HG02981 (cell line): ENCODE measurements around the gene DHPS.

Experiments used
- ATAC-seq: cut with Tn5 transposase; IDR thresholded peaks from one replicate; pipeline ENCODE4 v1.9.1; 2021; ENCODE audit warnings: mild to moderate bottlenecking, moderate library complexity; ENCODE audit not compliant: unreplicated experiment

Gene DHPS

GRCh38 chr19:12675940-12676339 is 5.7 kb downstream of the DHPS start:
- no peak for ATAC-seq

GRCh38 chr19:12675399-12675798 is 6.3 kb downstream of the DHPS start:
- no peak for ATAC-seq

GRCh38 chr19:12672744-12673143 is 8.9 kb downstream of the DHPS start:
- ATAC-seq: no peak

- ATAC-seq: no peak
Observed at GRCh38 chr19:12670159-12670928, 11.3 kb downstream of the DHPS start.

GRCh38 chr19:12669270-12670158 is 12.2 kb downstream of the DHPS start:
- no peak for ATAC-seq

- no peak for ATAC-seq
Observed at GRCh38 chr19:12668932-12669269, 12.8 kb downstream of the DHPS start.

GRCh38 chr19:12668346-12668745 is 13.3 kb downstream of the DHPS start:
- ATAC-seq: no peak

- no peak for ATAC-seq
Observed at GRCh38 chr19:12667731-12668302, 13.9 kb downstream of the DHPS start.

GRCh38 chr19:12666265-12667048 is 15.2 kb downstream of the DHPS start, which contains the start of the genes MAN2B1 and WDR83:
Gene MAN2B1, minus strand, starts transcription at chr19:12666742. Its CDS starts 41 bp downstream, at chr19:12666701.
Gene WDR83, plus strand, starts transcription at chr19:12666807. Its CDS starts 2,984 bp downstream, at chr19:12669791.
- ATAC-seq: peak; percentile 44

GRCh38 chr19:12665671-12666264 is 15.9 kb downstream of the DHPS start:
- ATAC-seq: no peak

- ATAC-seq: no peak
Observed at GRCh38 chr19:12665281-12665573, 16.5 kb downstream of the DHPS start.

GRCh38 chr19:12664406-12665280 is 17.0 kb downstream of the DHPS start:
- ATAC-seq: no peak

GRCh38 chr19:12660980-12661379 is 20.7 kb downstream of the DHPS start:
- no peak for ATAC-seq

GRCh38 chr19:12657966-12658365 is 23.7 kb downstream of the DHPS start:
- no peak for ATAC-seq

- ATAC-seq: no peak
Observed at GRCh38 chr19:12656899-12657571, 24.6 kb downstream of the DHPS start.

GRCh38 chr19:12655546-12655945 is 26.1 kb downstream of the DHPS start:
- ATAC-seq: no peak

GRCh38 chr19:12652219-12652618 is 29.5 kb downstream of the DHPS start:
- ATAC-seq: no peak

GRCh38 chr19:12649941-12650340 is 31.7 kb downstream of the DHPS start:
- ATAC-seq: no peak

GRCh38 chr19:12648088-12648487 is 33.6 kb downstream of the DHPS start:
- ATAC-seq: no peak
